HCT116 (cell line): ENCODE data around the gene OR6B2. TPM values are rescaled to one million over a fixed set of nuclear protein-coding genes. Genes with fewer than 3 reads are reported as not detected.
A peak's percentile ranks its signal among the peaks of the same experiment; 100 is the strongest.

Experiments
- ATAC-seq: fragments of 200-7000 bp; cut with Tn5 transposase; 2 replicates; pipeline ENCODE4 v1.9.1; 2020; ENCODE audit warnings: mild to moderate bottlenecking, moderate library complexity
- BruUV-seq: library from RNA; stranded (reverse); fragments of 400-500 nt; replicated peaks from 2 replicates; lab custom pipeline; 2021; lab: Mats Ljungman, UMichigan
- CTCF ChIA-PET: fragments of 300-600 bp; sonication (Branson Sonifier 250); formaldehyde crosslinking; loops from one replicate; lab custom pipeline; 2021; ENCODE audit warnings: antibody characterized with exemption; lab: Charles Lee
- POLR2A ChIA-PET: fragments of 300-600, 350-600 bp; sonication (Branson Sonifier 250); formaldehyde crosslinking; loops from one replicate; lab custom pipeline; 2021; ENCODE audit warnings: antibody characterized with exemption; lab: Charles Lee
- RAD21 ChIA-PET, 2 experiments: fragments of 300-600 bp; sonication (Branson Sonifier 250); formaldehyde crosslinking; loops; one replicate each; lab custom pipeline; 2023; ENCODE audit warnings: low total read pairs in 2 of 2; ENCODE audit not compliant: uncharacterized antibody in 2 of 2, unreplicated experiment in 2 of 2, low non-redundant PET in 1 of 2; lab: Charles Lee
- DNase-seq: peaks from one replicate; pipeline ENCODE4 v3.0.0-alpha.2; 2010; ENCODE audit warnings: low read depth, low spot score
- H2AFZ ChIP-seq: fragments of 200-600 bp; shearing (Covaris generic), sonication (generic); 2 replicates; pipeline ENCODE4 v1.6.1; 2017; ENCODE audit warnings: low read depth, mixed run types, mixed read lengths, antibody characterized with exemption, low read length; ENCODE audit not compliant: poor library complexity, severe bottlenecking
- H3K27ac ChIP-seq: 2 replicates; pipeline ENCODE4 v1.5.1; 2012; ENCODE audit warnings: low read depth, low read length
- H3K27me3 ChIP-seq: fragments of 200-600 bp; sonication (generic); 2 replicates; pipeline ENCODE4 v1.6.1; 2016; ENCODE audit warnings: mixed run types, low read length, mixed read lengths; ENCODE audit not compliant: insufficient read depth
- H3K36me3 ChIP-seq, 2 experiments: fragments of 200-500 bp in 1 of 2; fragments of 200-600 bp in 1 of 2; sonication (Bioruptor generic) in 1 of 2; sonication (generic) in 1 of 2; 2 replicates each; pipeline versions ENCODE4 v1.5.1 to v1.6.1; 2014 to 2016; ENCODE audit warnings: low read length in 2 of 2, inconsistent platforms in 1 of 2, mixed read lengths in 1 of 2, mixed run types in 1 of 2; ENCODE audit not compliant: insufficient read depth in 2 of 2, control insufficient read depth in 1 of 2
- H3K4me1 ChIP-seq, 2 experiments: fragments of 200-600 bp in 1 of 2; sonication (generic) in 1 of 2; 2 replicates each; pipeline versions ENCODE4 v1.5.1 to v1.6.1; 2012 to 2017; ENCODE audit warnings: low read length in 2 of 2, inconsistent platforms in 1 of 2, mild to moderate bottlenecking in 1 of 2, mixed read lengths in 1 of 2, mixed run types in 1 of 2, moderate library complexity in 1 of 2; ENCODE audit not compliant: insufficient read depth in 2 of 2, control insufficient read depth in 1 of 2
- H3K4me2 ChIP-seq: fragments of 200-600 bp; sonication (generic); 2 replicates; pipeline ENCODE4 v1.6.1; 2017; ENCODE audit warnings: mixed run types, low read length, mixed read lengths
- H3K4me3 ChIP-seq, 2 experiments: fragments of 200-600 bp in 1 of 2; sonication (generic) in 1 of 2; replicated peaks in 1 of 2; 2 replicates each; pipeline ENCODE4 v1.5.1; 2011 to 2016; ENCODE audit warnings: low read length in 2 of 2, control low read depth in 1 of 2, low read depth in 1 of 2, mild to moderate bottlenecking in 1 of 2, mixed read lengths in 1 of 2, mixed run types in 1 of 2
- H3K79me2 ChIP-seq: fragments of 200-600 bp; sonication (generic); 2 replicates; pipeline ENCODE4 v1.6.1; 2017; ENCODE audit warnings: mild to moderate bottlenecking, mixed run types, low read length, moderate library complexity, mixed read lengths; ENCODE audit not compliant: insufficient read depth
- H3K9ac ChIP-seq: fragments of 200-600 bp; sonication (generic); 2 replicates; pipeline ENCODE4 v1.6.1; 2016; ENCODE audit warnings: low read length, mixed read lengths
- H3K9me2 ChIP-seq: fragments of 200-600 bp; sonication (generic), shearing (Covaris generic); 2 replicates; pipeline ENCODE4 v1.6.1; 2017; ENCODE audit warnings: mixed run types, mild to moderate bottlenecking, moderate library complexity; ENCODE audit not compliant: insufficient read depth
- H3K9me3 ChIP-seq, 2 experiments: fragments of 200-500 bp in 1 of 2; fragments of 200-600 bp in 1 of 2; sonication (Bioruptor generic) in 1 of 2; sonication (generic) in 1 of 2; 2 replicates each; pipeline ENCODE4 v1.6.1; 2014 to 2017; ENCODE audit warnings: low read length in 2 of 2, mixed read lengths in 2 of 2, inconsistent platforms in 1 of 2, low read depth in 1 of 2, mild to moderate bottlenecking in 1 of 2, mixed run types in 1 of 2, moderate library complexity in 1 of 2; ENCODE audit not compliant: control insufficient read depth in 1 of 2, insufficient read depth in 1 of 2
- H4K20me1 ChIP-seq: fragments of 200-600 bp; sonication (generic), shearing (Covaris generic); 2 replicates; pipeline ENCODE4 v1.6.1; 2017; ENCODE audit warnings: mixed run types, mild to moderate bottlenecking, moderate library complexity; ENCODE audit not compliant: insufficient read depth
- CBX3 ChIP-seq: IDR thresholded peaks from 2 replicates; pipeline ENCODE4 v1.6.1; 2012; ENCODE audit warnings: low read depth
- FOSL1 ChIP-seq: IDR thresholded peaks from 2 replicates; pipeline ENCODE4 v1.6.1; 2012; ENCODE audit warnings: low read depth
- POLR2AphosphoS5 ChIP-seq: IDR thresholded peaks from 2 replicates; pipeline ENCODE4 v1.6.1; 2011; ENCODE audit warnings: mild to moderate bottlenecking, low read depth, low read length, moderate library complexity
- RAD21 ChIP-seq: IDR thresholded peaks from 2 replicates; pipeline ENCODE4 v1.6.1; 2012; ENCODE audit warnings: low read depth, mild to moderate bottlenecking
- SP1 ChIP-seq: IDR thresholded peaks from 2 replicates; pipeline ENCODE4 v1.6.1; 2012; ENCODE audit warnings: low read depth
- SRF ChIP-seq: IDR thresholded peaks from 2 replicates; pipeline ENCODE4 v1.6.1; 2012; ENCODE audit warnings: low read depth
- ZBTB33 ChIP-seq: IDR thresholded peaks from 2 replicates; pipeline ENCODE4 v1.6.1; 2011; ENCODE audit warnings: mild to moderate bottlenecking, low read length, moderate library complexity; ENCODE audit not compliant: insufficient replicate concordance; ENCODE audit errors: extremely low read depth
- intact Hi-C: fragments of 100-400 bp; cut with micrococcal nuclease; formaldehyde crosslinking; loops from 2 replicates; pipeline ENCODE4 v1.10.0; 2022
- total RNA-seq: library from RNA; stranded (reverse); gene quantifications from one replicate; pipeline ENCODE4 v1.2.1, GENCODE V29; 2021; ENCODE audit not compliant: unreplicated experiment
- TF ChIP-seq, protein P1 (sequence below), 3 experiments: fragments of 200-600 bp in 1 of 3; sonication (generic) in 1 of 3; IDR thresholded peaks in 2 of 3; conservative IDR thresholded peaks in 1 of 3; 2 replicates each; pipeline ENCODE4 v1.5.1; 2012 to 2017; ENCODE audit warnings: low read depth in 2 of 3, low read length in 2 of 3, antibody characterized with exemption in 1 of 3, borderline replicate concordance in 1 of 3, control low read depth in 1 of 3, mild to moderate bottlenecking in 1 of 3, mixed read lengths in 1 of 3, mixed run types in 1 of 3, moderate library complexity in 1 of 3; ENCODE audit not compliant: insufficient read depth in 1 of 3

OR6B2 gene
- total RNA-seq, 1 experiment from 2014 or later = not detected

GRCh38 chr2:240066489-240066888 lies 36.3 kb upstream of the OR6B2 start:
- TF ChIP-seq RAD21 (peak; percentile 31; the same call in 1 of the 2 replicates), SRF (no peak), ZBTB33 (no peak)
- TF ChIP-seq, protein P1, sequence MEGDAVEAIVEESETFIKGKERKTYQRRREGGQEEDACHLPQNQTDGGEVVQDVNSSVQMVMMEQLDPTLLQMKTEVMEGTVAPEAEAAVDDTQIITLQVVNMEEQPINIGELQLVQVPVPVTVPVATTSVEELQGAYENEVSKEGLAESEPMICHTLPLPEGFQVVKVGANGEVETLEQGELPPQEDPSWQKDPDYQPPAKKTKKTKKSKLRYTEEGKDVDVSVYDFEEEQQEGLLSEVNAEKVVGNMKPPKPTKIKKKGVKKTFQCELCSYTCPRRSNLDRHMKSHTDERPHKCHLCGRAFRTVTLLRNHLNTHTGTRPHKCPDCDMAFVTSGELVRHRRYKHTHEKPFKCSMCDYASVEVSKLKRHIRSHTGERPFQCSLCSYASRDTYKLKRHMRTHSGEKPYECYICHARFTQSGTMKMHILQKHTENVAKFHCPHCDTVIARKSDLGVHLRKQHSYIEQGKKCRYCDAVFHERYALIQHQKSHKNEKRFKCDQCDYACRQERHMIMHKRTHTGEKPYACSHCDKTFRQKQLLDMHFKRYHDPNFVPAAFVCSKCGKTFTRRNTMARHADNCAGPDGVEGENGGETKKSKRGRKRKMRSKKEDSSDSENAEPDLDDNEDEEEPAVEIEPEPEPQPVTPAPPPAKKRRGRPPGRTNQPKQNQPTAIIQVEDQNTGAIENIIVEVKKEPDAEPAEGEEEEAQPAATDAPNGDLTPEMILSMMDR (IDR thresholded peaks at IDR 0.05 in 2 of 3, conservative IDR thresholded peaks at IDR 0.05 in 1 of 3; ENCODE audit: borderline replicate concordance in 1 of 3, insufficient read depth in 1 of 3, low read depth in 2 of 3, low read length in 2 of 3) = no peak
- Histone ChIP-seq H3K4me2 (no peak overlapping the region), H3K79me2 (no peaks in the 10 kb centered on the region), H3K4me3 (no peak overlapping the region), H3K27ac (no peak overlapping the region), H3K4me1 (no peaks in the 10 kb centered on the region), H3K9me2 (no peaks in the 10 kb centered on the region), H3K27me3 (no peaks in the 10 kb centered on the region), H4K20me1 (no peaks in the 10 kb centered on the region), H3K9ac (no peak overlapping the region), H3K36me3 (no peaks in the 10 kb centered on the region), H2AFZ (no peak overlapping the region), H3K9me3 (no peaks in the 10 kb centered on the region)
- ATAC-seq (no peak), DNase-seq (no peak)
- CTCF ChIA-PET = no interaction called here
- POLR2A ChIA-PET = no interaction called here
- RAD21 ChIA-PET = no interaction called here
- no TSS peak for BruUV-seq
- intact Hi-C loops = no loop called here

GRCh38 chr2:240064898-240065297 lies 34.7 kb upstream of the OR6B2 start:
- Histone ChIP-seq H3K4me2 (no peak overlapping the region), H3K9ac (no peak overlapping the region), H3K4me1 (peaks cover 0 to 3% of the 10 kb centered on the region in 2 experiments; a peak in 1 of 4 replicates), H3K79me2 (no peaks in the 10 kb centered on the region), H3K9me2 (no peaks in the 10 kb centered on the region), H3K36me3 (no peaks in the 10 kb centered on the region), H4K20me1 (no peaks in the 10 kb centered on the region), H3K27ac (no peak overlapping the region), H3K27me3 (no peaks in the 10 kb centered on the region), H3K9me3 (no peaks in the 10 kb centered on the region), H3K4me3 (no peak overlapping the region), H2AFZ (no peak overlapping the region)
- no TSS peak for BruUV-seq
- TF ChIP-seq FOSL1 (no peak), POLR2AphosphoS5 (no peak), CBX3 (no peak), SP1 (no peak)
- ChIA-PET RAD21 (no interaction called here), POLR2A (no interaction called here), CTCF (no interaction called here)
- no peak for DNase-seq
- no peak for ATAC-seq
- intact Hi-C loops = no loop called here
